Stimulated activated CD4-positive, alpha-beta T cell treated with anti-CD3 and anti-CD28 coated beads, Interleukin-2, amount 100 ng/mL, for 24 hours (primary cell): ENCODE measurements around the gene RTEL1.
"Not testable (repeated sequence)": the region's sequence is repeated elsewhere in the genome, so short reads cannot be mapped to it uniquely, and the experiment has no call there.

Experiments used
- DNase-seq, 2 donors: peaks; one replicate each; pipeline ENCODE4 v3.0.0-alpha.2; 2020

Gene RTEL1

DNA sequence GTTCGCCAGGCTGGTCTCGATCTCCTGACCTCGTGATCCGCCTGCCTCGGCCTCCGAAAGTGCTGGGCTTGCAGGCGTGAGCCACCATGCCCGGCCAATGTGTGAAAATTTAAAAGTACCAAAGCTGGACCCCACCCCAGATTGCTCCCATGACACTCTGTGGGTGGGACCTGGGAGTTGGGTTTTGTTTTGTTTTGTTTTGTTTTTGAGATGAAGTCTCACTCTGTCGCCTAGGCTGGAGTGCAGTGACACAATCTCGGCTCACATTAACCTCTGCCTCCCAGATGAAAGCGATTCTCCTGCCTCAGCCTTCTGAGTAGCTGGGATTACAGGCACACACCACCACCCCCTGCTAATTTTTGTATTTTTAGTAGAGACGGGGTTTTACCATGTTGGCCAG is 13.6 kb downstream of the RTEL1 start:
- not testable (repeated sequence) for DNase-seq

DNA sequence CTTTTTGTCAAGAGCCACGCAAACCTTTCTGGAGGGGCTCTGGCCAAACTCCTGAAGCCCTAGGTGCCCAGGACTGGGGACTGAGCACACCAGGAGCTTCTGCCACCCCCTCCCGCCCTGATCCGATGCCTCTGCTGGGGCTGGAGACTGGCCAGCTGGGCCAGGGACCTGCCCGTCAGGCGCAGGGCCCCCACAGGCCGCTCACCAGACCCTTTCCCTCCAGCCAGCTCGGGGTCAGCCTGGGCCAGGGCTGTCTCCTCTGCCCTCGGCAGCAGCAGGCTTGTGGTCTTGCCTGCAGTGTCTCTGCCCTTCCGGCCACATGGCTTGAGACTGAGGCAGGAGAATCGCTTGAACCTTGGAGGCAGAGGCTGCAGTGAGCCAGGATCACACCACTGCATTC is 14.6 kb downstream of the RTEL1 start:
- no peak for DNase-seq

DNA sequence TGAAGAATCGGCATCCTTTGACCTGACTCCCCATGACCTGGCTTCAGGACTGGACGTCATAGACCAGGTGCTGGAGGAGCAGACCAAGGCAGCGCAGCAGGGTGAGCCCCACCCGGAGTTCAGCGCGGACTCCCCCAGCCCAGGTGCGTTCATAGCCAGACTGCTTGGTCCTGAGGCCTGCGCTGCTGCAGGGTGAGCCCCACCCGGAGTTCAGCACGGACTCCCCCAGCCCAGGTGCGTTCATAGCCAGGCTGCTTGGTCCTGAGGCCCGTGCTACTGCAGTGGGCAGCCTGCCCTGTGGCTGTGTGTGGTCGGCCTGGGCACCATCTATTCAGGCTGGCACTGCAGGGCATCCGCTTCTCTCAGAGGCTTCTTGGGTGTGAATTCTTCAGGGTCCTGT is 15.8 kb downstream of the RTEL1 start:
- no peak for DNase-seq

DNA sequence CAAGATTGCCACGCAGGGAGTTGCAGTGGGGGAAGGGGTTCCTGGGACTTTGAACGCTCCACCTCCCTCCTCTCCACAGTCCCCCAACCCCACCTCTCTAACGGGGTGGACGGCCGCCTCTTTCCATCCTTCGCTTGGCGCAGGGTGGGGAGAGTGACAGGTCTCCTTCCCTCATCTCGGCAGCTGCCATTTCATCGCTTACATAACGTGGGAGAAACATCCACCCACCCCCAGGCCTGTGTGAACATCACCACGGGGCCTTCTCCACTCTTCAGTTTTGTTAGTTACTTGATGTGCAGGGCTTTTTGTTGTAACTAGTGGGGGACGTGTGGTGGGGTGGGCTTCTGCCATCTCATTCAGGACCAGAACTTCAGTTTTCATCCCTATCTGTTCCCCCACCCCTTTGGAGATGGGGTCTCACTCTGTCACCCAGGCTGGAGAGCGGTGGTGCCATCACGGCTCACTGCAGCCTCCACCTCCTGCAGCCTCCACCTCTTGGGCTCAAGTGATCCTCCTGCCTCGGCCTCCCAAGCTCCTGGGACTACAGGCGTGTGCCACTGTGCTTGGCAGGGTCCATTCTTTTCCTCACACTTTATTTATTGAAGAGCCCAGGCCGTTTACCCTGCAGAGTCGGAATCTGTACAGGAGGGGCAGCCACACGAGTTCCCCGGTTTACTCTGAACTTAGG is 17.7 kb downstream of the RTEL1 start:
- no peak for DNase-seq

DNA sequence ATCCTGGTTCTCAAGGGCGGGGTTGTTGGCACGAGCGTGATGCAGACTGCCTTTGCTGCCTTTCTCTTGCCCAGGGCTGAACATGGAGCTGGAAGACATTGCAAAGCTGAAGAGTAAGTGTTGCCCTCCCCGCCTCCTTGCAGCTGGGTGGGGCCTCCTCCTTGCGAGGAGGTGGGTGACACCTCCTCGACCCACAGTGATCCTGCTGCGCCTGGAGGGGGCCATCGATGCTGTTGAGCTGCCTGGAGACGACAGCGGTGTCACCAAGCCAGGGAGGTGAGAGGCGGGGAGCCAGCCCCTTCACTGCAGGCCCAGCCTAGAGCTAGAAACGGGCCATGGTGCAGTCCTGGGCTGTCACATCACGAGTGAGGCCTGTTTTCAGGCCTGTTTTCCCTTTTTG is 20.0 kb downstream of the RTEL1 start:
- no peak for DNase-seq

DNA sequence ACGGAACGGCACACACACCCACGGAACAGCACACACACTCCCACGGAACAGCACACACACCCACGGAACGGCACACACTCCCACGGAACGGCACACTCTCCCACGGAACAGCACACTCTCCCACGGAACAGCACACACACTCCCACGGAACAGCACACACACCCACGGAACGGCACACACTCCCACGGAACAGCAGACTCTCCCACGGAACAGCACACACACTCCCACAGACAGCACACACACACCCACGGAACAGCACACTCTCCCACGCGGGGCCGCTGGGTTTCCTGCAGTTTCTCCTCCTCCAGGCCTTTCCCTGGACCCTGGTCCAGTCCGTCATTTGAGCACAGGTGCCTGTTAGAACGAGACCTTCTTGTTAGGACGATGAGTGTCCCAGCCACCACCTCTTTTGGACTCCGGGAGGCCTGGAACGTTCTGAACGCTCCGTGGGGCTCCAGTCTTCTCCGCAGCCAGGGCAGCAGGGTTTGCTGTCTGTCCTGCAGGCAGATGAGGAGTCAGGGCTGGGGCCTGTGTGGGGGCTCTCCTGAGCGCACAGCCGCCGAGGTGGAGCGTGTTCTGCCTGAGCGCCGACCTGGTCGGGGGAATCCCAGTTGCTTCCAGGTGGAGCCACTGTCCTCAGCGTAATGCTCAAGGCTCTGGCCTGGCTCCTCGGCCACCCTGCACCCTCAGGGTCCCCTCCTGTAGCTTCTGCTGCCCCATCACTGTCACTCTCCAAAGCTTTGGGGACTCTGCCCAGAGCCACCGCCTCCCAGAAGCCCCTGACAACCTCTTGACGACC is 20.8 kb downstream of the RTEL1 start:
- DNase-seq, result no peak

DNA sequence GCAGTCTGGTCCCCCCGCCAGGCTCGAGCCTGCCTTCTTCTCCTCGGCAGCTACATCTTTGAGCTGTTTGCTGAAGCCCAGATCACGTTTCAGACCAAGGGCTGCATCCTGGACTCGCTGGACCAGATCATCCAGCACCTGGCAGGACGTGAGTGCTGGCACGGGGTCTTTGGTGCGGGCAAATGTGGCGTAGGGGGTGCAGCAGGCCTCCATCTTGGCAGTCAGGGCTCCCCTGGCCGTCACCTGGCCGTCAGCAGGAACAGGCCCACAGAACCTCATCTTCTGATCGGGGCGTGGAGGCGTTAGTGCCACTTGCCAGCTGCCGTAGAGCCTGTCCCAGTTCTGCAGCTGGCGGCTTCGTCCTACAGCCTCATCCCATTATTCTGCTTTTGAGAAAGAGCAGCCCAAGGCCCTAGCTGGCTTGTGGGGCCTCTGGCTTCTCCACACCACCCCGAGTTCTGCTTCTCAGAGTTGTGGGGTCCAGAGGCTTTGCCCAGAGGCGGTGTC is 21.7 kb downstream of the RTEL1 start:
- no peak for DNase-seq

DNA sequence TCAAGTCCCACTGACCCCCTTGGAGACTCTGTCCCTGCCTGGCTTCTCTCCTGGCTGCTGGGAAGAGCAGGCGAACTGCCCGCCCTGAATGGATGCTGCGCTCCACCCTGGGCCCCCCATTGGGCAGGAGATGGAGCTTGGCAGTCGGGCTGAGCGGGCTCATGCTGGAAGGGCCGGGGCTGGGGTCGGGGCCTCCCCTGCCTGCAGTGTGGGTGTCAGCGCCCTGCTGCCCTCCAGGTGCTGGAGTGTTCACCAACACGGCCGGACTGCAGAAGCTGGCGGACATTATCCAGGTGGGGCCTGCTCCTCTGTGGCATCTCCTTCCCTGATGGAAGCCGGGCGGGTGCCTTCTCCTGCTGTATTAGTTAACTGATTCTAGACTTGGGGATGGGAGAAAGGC is 22.3 kb downstream of the RTEL1 start:
- DNase-seq, result no peak

DNA sequence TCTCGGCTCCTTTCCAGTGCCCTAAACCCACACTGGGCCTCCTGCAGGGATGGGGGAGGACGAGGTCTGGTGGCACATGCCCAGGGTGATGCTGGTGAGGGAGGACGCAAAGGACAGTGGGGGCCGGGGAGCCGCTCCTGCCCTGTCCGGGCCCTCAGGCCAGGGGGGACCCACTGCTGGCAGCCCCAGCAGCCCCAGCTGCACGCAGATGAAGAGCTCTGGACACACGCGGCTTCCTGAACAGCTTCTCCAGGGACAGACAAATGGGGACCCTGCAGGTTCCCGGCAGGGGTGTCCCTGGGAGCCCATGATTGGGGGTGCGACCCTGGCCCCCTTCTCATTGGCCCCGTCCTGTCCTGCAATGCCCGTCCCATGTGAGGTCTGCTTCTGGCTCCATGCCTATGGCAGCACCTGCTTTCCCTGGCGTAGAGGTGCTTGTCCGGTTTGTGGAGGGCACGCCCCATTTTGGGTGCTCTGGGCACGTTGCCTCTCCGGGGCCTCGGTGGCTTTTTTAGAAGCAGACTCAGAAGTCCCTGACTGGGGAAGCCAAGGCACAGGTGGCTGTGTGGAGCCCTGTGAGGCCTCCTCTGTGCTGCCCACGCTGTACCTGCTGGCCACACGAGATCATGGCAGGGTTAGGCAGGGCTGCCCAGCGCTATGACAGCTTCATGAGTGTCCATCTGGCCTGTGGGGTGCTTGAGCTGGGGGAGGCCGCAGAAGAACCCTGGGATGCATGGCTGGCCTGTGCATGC is 22.9 kb downstream of the RTEL1 start:
- DNase-seq, result no peak

DNA sequence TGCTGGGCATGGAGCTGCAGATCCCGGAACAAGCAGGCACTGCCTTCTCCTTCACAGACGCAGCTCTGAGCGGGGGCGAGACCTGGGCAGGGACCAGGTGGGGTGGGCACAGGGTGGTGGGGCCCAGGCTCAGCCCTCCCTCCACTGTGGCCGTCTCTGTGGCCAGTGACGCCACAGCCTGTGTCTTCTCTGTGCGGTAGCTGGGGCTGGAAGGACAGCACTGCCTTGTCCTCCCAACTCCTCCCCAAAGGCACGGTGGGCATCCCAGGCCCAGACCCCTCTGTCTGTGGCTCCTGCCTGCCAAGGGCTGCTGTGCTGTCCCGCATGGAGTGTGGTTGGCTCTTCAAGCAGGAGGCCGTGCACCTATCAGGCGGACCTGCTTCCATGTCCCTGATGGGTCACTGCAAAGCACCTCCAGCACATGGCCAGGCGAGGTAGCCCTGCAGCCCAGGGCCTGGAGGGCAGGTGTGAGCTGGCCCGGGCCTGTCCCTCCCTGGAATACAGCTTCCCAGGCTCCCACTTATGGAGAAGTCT is 23.6 kb downstream of the RTEL1 start:
- DNase-seq, result no peak

DNA sequence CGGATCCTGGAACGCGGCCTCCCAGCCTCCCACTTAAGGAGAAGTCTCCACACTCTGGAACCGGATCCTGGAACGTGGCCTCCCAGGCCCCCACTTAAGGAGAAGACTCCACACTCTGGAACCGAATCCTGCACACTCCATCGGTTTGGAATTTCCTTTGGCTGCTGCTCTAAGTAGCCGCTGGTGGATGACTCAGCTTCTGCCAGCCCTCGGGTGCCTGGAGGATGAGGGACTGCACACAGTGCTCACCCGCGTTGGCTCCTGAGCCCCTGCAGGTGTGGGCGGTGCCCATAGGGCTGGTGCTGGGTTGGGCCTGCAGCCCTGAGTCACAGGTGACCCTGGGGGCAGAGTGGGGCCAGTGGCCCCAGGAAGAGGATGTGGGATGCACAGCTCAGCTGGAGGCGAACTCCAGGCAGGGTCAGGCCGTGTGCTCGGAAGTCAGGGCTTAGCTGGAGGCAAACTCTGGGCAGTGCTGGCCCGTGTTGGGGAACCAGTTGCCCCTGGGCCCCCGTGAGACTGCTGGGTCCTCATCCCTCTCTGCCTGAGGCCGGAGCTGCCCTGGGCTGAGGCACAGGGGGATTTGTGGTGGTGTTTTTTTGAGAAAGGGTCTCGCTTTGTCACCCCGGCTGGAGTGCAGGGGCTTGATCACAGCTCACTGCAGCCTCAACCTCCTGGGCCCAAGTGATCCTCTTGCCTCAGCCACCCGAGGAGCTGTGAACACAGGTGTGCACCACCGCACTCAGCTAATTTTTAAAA is 24.4 kb downstream of the RTEL1 start:
- DNase-seq, result no peak

DNA sequence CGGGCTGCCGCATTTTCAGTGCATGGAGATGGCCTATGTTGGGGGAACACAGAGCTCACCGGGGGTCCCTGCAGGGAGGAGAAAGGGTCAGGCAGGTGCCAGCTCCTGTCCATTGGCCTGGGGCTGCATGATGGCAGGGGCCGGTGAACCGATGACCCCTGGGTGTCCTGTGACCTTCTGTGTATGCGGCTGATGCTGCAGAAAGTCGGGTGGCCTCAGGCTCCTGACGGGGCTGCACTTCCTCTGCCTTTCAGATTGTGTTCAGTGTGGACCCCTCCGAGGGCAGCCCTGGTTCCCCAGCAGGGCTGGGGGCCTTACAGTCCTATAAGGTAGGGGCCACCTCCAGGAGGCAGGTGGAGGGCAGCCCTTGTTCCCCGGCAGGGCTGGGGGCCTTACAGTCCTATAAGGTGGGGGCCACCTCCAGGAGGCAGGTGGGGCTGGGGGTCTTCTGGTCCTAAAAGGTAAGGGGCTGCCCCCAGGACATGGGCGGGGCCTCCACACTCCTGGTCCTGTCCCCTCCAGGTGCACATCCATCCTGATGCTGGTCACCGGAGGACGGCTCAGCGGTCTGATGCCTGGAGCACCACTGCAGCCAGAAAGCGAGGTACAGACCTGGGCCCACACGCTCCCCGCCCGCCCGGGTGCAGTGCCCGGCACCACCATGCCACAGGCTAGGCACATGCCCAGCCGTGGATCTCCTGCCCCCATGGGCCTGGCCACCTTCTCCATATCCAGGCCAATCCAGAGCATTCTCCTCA is 27.3 kb downstream of the RTEL1 start:
- DNase-seq, result no peak

DNA sequence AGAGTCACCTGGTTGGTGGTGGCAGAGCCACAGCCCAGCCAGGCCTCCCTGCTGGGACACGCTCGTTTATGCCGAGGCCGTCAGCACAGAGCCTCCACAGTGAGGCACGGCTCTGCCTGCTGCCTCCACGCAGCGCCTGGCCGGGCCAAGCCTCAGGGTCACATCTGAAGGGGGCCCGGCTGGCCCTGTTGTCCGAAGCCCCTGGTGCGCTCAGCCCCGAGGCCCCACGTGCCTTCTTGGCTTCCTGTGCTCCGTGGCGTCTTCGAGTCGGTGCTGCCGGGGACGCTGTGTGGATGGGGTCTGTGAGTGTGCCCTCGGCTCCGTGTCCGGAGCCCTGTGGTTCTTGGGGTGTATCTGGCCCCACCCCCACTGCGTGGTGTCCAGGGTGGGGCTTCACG is 28.0 kb downstream of the RTEL1 start:
- DNase-seq, result no peak

DNA sequence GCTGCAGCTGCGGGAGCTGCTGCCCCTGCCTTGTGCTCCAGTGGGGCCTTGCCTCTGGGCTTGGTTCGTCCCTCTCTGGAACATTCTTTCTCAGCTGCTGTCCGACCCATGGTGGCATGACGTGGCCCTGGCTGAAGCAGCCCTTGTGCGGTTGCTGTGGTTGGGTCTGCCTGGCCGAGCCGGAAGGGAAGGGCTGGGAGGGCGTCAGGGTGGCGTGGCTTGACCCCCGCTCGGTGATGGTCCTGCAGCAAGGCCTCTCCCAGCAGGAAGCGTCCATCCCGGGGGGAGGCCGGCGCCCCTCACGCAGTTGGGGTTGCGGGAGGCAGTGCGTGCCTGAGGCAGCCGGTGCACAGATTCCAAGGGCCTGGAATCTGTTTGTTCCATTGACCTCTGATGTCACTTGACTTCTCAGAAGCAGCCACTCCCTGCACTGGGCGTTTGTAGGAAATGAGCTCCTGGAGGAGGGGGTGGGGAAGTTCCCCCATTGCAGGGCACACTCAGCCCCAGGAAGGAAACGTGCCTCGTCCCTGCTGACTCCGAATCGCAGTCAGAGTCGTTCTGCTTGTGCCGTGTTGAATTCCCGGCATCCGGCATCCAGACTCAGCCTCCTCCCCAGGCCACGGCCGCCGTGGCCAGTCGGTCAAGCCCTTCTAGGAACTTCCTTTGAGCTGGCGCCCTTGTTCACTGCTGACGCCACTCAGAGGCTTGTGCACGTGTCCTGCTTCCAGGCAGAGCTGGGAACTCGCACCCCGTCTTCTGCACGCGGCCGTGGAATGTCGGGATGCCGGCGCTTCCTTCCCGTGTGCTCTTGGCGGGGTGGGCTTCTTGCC is 28.6 kb downstream of the RTEL1 start:
- DNase-seq, result peak; percentile 64

DNA sequence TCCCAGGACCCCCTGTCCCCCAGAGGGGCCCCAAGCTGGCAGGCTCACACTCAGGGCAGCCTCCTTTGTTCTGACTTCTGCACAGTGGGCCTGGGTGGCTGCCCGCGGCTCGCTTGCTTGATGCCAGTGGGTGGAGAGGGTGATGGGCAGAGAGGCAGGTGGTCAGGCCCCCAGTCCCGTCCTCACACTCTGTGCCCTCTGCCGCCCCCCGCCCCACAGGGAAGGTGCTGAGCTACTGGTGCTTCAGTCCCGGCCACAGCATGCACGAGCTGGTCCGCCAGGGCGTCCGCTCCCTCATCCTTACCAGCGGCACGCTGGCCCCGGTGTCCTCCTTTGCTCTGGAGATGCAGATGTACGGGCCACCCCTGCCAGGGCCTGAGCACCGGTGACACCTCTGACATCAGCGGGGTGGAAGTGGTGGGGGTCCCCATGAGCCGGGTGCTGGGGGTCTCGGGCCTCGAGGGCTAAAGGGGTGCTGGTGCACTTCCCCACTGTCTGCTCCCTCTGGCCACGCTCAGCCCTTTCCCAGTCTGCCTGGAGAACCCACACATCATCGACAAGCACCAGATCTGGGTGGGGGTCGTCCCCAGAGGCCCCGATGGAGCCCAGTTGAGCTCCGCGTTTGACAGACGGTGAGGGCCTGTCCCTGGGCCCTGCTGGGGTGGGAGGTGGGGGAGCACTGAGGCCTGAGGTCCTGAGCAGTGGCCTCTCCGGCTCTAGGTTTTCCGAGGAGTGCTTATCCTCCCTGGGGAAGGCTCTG is 29.5 kb downstream of the RTEL1 start:
- no peak for DNase-seq

DNA sequence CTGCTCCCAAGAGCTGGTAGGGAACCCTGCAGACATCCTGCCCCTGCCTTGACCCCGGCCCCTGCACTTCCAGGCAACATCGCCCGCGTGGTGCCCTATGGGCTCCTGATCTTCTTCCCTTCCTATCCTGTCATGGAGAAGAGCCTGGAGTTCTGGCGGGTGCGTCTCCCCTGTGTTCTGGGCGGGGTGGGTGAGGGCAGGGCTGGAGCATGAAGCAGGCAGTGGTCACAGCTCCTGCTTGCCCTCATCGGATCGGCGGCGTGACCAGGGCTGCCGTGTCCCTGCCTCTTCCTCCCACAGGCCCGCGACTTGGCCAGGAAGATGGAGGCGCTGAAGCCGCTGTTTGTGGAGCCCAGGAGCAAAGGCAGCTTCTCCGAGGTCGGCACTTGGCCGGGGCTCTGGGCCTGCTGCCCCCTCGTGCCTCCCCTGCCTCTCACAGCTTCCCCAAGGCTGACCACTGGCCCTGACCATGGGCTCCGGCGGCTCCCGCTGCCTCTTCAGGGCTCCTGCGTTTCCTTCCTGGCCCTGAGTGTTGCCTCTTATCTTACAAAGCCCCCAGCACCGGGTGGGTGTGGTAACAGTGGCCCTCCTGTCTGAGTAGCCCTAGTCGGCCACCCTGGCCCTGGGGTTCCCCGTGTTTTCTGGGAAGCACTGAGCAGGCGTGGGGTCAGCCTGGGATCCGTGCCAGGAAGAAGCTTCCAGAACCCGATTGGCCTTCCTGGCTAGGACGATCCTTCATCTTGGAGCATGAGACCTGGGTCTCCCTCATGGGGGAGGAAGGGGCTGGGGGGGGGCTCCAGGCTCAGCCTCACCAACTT is 30.3 kb downstream of the RTEL1 start:
- DNase-seq, result no peak

DNA sequence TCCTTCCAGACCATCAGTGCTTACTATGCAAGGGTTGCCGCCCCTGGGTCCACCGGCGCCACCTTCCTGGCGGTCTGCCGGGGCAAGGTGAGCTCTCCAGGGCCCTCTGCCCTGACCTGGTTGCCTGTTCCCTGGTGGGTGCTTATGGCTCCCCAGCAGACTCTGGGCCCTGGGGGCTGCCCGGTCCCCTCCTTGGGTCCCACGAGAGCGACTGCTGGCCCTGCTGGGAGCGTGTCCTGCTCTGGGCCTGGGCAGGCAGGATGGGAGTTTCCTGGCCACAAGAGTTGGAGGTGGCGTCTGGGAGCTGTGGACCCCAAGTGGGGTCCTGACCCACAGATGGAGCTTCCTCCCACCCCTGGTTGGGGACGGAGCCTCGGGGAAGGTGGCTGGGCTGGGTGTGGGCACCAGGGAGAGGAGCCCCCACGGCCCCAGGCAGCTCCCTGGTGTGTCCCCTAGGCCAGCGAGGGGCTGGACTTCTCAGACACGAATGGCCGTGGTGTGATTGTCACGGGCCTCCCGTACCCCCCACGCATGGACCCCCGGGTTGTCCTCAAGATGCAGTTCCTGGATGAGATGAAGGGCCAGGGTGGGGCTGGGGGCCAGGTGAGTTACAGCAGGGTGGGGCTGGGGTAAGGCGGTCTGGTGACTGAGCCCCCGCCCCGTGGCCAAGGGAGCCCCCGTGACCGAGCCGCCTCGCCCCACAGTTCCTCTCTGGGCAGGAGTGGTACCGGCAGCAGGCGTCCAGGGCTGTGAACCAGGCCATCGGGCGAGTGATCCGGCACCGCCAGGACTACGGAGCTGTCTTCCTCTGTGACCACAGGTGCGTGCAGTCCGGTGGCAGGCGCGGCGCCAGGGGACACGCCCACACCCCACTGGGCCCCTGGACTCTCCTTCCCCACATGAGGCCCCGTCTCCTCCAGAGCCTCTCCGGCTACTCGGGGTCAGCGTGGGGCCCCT is 31.2 kb downstream of the RTEL1 start:
- DNase-seq, result no peak
